T-helper 1 cell treated with Interleukin-12 subunit alpha and Interleukin-12 subunit beta and Interleukin-4 antibody, amounts not matched to agents 30 μg/mL and 1 μg/mL, for 36 hours (primary cell): ENCODE measurements around the gene ANKRD11.

Experiments
- H3K27ac Mint-ChIP-seq: one replicate; pipeline ENCODE4 v1.8.0; 2021; ENCODE audit warnings: mild to moderate bottlenecking, mixed read lengths
- H3K27me3 Mint-ChIP-seq: one replicate; pipeline ENCODE4 v1.8.0; 2021; ENCODE audit warnings: low read depth, mixed read lengths
- H3K36me3 Mint-ChIP-seq: one replicate; pipeline ENCODE4 v1.8.0; 2021; ENCODE audit warnings: low read depth, mixed read lengths
- H3K4me1 Mint-ChIP-seq: one replicate; pipeline ENCODE4 v1.8.0; 2021; ENCODE audit warnings: low read depth, mixed read lengths
- H3K4me3 Mint-ChIP-seq: one replicate; pipeline ENCODE4 v1.8.0; 2021; ENCODE audit warnings: mild to moderate bottlenecking, moderate library complexity, mixed read lengths
- H3K9me3 Mint-ChIP-seq: one replicate; pipeline ENCODE4 v1.8.0; 2021; ENCODE audit warnings: mixed read lengths

Gene ANKRD11

GRCh38 chr16:89285381-89285780 is 205.0 kb downstream of the ANKRD11 start:
- H3K4me3 Mint-ChIP-seq = no peak overlapping the region
- H3K9me3 Mint-ChIP-seq = no peaks in the 10 kb centered on the region
- H3K27ac Mint-ChIP-seq = no peak overlapping the region
- H3K27me3 Mint-ChIP-seq = no peaks in the 10 kb centered on the region
- H3K36me3 Mint-ChIP-seq = peaks cover 13% of the 10 kb centered on the region
- H3K4me1 Mint-ChIP-seq = peaks cover 4% of the 10 kb centered on the region

GRCh38 chr16:89283449-89283848 is 206.9 kb downstream of the ANKRD11 start:
- Mint-ChIP-seq H3K36me3 (peaks cover 8% of the 10 kb centered on the region), H3K27ac (no peak overlapping the region), H3K27me3 (no peaks in the 10 kb centered on the region), H3K4me3 (no peak overlapping the region), H3K4me1 (no peaks in the 10 kb centered on the region), H3K9me3 (no peaks in the 10 kb centered on the region)

- no peaks in the 10 kb centered on the region for H3K27me3 Mint-ChIP-seq
- no peak overlapping the region for H3K27ac Mint-ChIP-seq
Observed at GRCh38 chr16:89282523-89282922, 207.8 kb downstream of the ANKRD11 start.

GRCh38 chr16:89281829-89282228 is 208.5 kb downstream of the ANKRD11 start:
- Mint-ChIP-seq H3K4me3 (no peak overlapping the region), H3K27ac (no peak overlapping the region), H3K36me3 (peaks cover 2% of the 10 kb centered on the region), H3K9me3 (no peaks in the 10 kb centered on the region), H3K27me3 (no peaks in the 10 kb centered on the region), H3K4me1 (no peaks in the 10 kb centered on the region)

More at GRCh38 chr16:89282523-89282922, 207.8 kb downstream of the ANKRD11 start:
- H3K36me3 Mint-ChIP-seq = peaks cover 4% of the 10 kb centered on the region
- no peaks in the 10 kb centered on the region for H3K4me1 Mint-ChIP-seq
- no peak overlapping the region for H3K4me3 Mint-ChIP-seq
- no peaks in the 10 kb centered on the region for H3K9me3 Mint-ChIP-seq

- H3K4me1 Mint-ChIP-seq = no peaks in the 10 kb centered on the region
- H3K9me3 Mint-ChIP-seq = no peaks in the 10 kb centered on the region
- no peaks in the 10 kb centered on the region for H3K27me3 Mint-ChIP-seq
- H3K27ac Mint-ChIP-seq = no peak overlapping the region
- H3K36me3 Mint-ChIP-seq = no peaks in the 10 kb centered on the region
- H3K4me3 Mint-ChIP-seq = no peak overlapping the region
Observed at GRCh38 chr16:89281189-89281577, 209.2 kb downstream of the ANKRD11 start.

- Mint-ChIP-seq H3K4me3 (no peak overlapping the region), H3K36me3 (no peaks in the 10 kb centered on the region), H3K27me3 (no peaks in the 10 kb centered on the region), H3K27ac (no peak overlapping the region), H3K9me3 (no peaks in the 10 kb centered on the region), H3K4me1 (no peaks in the 10 kb centered on the region)
Observed at GRCh38 chr16:89280546-89281188, 209.7 kb downstream of the ANKRD11 start.

- H3K4me1 Mint-ChIP-seq = no peaks in the 10 kb centered on the region
- H3K36me3 Mint-ChIP-seq = peaks cover 1% of the 10 kb centered on the region
- H3K27ac Mint-ChIP-seq = no peak overlapping the region
- no peaks in the 10 kb centered on the region for H3K9me3 Mint-ChIP-seq
- H3K4me3 Mint-ChIP-seq = no peak overlapping the region
- H3K27me3 Mint-ChIP-seq = no peaks in the 10 kb centered on the region
Observed at GRCh38 chr16:89279666-89280481, 210.5 kb downstream of the ANKRD11 start.

- Mint-ChIP-seq H3K4me1 (no peaks in the 10 kb centered on the region), H3K4me3 (no peak overlapping the region), H3K9me3 (no peaks in the 10 kb centered on the region), H3K27me3 (no peaks in the 10 kb centered on the region), H3K27ac (no peak overlapping the region), H3K36me3 (peaks cover 3% of the 10 kb centered on the region)
Observed at GRCh38 chr16:89278441-89279240, 211.7 kb downstream of the ANKRD11 start.

- Mint-ChIP-seq H3K27ac (no peak overlapping the region), H3K4me3 (no peak overlapping the region), H3K4me1 (no peaks in the 10 kb centered on the region), H3K36me3 (peaks cover 12% of the 10 kb centered on the region), H3K9me3 (no peaks in the 10 kb centered on the region), H3K27me3 (no peaks in the 10 kb centered on the region)
Observed at GRCh38 chr16:89277641-89278341, 212.6 kb downstream of the ANKRD11 start.

GRCh38 chr16:89277049-89277448 is 213.3 kb downstream of the ANKRD11 start:
- no peak overlapping the region for H3K27ac Mint-ChIP-seq
- H3K36me3 Mint-ChIP-seq = peaks cover 14% of the 10 kb centered on the region
- H3K4me3 Mint-ChIP-seq = no peak overlapping the region
- no peaks in the 10 kb centered on the region for H3K27me3 Mint-ChIP-seq
- H3K9me3 Mint-ChIP-seq = no peaks in the 10 kb centered on the region
- no peaks in the 10 kb centered on the region for H3K4me1 Mint-ChIP-seq

- no peaks in the 10 kb centered on the region for H3K9me3 Mint-ChIP-seq
- no peaks in the 10 kb centered on the region for H3K27me3 Mint-ChIP-seq
- H3K36me3 Mint-ChIP-seq = peaks cover 22% of the 10 kb centered on the region
- H3K27ac Mint-ChIP-seq = no peak overlapping the region
- no peak overlapping the region for H3K4me3 Mint-ChIP-seq
- no peaks in the 10 kb centered on the region for H3K4me1 Mint-ChIP-seq
Observed at GRCh38 chr16:89275837-89276720, 214.3 kb downstream of the ANKRD11 start.

- no peak overlapping the region for H3K4me3 Mint-ChIP-seq
- no peaks in the 10 kb centered on the region for H3K4me1 Mint-ChIP-seq
- H3K27me3 Mint-ChIP-seq = no peaks in the 10 kb centered on the region
- peaks cover 22% of the 10 kb centered on the region for H3K36me3 Mint-ChIP-seq
- no peaks in the 10 kb centered on the region for H3K9me3 Mint-ChIP-seq
- H3K27ac Mint-ChIP-seq = no peak overlapping the region
Observed at GRCh38 chr16:89275284-89275584, 215.1 kb downstream of the ANKRD11 start.

- Mint-ChIP-seq H3K27ac (no peak overlapping the region), H3K9me3 (no peaks in the 10 kb centered on the region), H3K36me3 (peaks cover 23% of the 10 kb centered on the region), H3K4me1 (no peaks in the 10 kb centered on the region), H3K27me3 (no peaks in the 10 kb centered on the region), H3K4me3 (no peak overlapping the region)
Observed at GRCh38 chr16:89274561-89275283, 215.6 kb downstream of the ANKRD11 start.
